Skeletal muscle cell (primary cell): ENCODE results near the gene DNAJB9.
A peak's percentile ranks its signal among the peaks of the same experiment; 100 is the strongest.

ENCODE experiments used
- DNase-seq: peaks from one replicate; pipeline ENCODE4 v3.0.0-alpha.2; 2010; ENCODE audit warnings: low read depth
- H3K4me3 ChIP-seq: 2 replicates; pipeline ENCODE4 v1.5.1; 2011; ENCODE audit warnings: low read depth, mild to moderate bottlenecking, control low read depth, low read length, moderate library complexity

DNAJB9 gene

DNA sequence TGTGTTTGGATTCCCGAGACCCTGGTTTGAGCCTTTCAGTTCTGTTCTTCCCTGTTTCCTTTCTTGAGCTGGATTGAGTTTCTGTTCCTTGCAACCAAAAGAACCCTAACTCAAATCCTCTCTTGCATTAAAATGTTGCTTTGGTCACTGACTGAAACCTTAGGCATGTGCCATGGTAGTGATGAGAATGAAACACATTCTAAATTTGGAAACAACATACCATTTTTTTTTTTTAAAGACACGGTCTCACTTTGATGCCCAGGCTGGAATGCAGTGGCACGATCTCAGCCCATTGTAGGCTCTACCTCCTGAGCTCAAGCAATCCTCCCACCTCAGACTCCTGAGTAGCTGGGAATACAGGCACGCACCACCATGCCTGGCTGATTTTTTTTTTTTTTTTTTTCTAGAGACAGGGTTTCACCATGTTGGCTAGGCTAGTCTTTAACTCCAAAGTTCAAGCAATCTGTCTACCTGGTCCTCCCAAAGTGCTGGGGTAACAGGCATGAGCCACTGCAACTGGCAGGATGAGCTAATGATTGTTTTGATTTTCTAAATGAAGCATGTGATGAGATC is 8.5 kb upstream of the DNAJB9 start:
- H3K4me3 ChIP-seq, result no peak overlapping the region
- no peak for DNase-seq

DNA sequence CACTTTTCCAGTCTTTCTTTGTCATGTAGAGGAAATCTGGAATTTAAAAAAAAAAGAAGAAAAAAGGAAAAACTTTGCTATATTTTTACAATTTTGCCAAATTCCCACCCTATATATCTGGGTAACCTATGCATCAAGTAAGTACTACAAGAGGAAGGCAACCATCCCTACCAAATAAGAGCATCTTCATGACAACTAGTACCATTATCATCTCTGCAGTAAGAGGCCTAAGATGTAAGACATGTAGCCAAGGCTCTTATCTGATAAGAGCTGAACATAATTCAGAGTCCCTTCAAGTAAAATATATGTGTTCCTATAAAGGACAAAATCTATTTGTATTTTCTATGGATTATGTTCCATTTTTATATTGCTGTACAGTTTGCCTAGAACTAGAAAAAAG is 3.7 kb upstream of the DNAJB9 start:
- DNase-seq, result no peak
- no peak overlapping the region for H3K4me3 ChIP-seq

DNA sequence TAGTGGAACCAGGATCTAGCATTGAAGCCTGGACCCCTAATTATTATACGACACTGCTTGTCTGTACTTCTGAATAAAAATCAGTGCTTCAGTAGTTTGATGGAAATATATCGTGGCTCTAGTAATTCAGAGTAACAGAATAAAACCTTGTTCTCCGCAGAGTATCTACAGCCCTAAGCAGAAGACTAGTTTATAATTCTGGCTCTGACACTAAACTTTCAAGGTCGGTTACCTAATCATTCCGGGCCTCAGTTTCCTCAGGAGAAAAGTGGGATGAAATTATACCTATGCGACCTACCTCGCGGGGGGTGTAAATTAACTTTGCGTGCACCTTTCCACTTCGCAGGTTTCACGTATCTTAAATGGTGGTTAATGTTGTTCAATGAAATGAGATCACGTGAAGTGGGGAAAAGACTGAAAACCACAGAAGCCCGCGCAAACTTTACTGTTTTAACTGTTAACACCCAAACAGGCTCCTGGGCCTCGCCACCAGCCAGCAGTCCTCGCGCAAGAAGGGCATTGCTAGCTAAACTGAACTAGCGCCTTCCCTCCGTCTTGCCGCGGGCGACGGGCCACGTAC is 783 bp upstream of the DNAJB9 start:
- H3K4me3 ChIP-seq, result peak overlapping the region; percentile 93
- DNase-seq, result no peak

DNA sequence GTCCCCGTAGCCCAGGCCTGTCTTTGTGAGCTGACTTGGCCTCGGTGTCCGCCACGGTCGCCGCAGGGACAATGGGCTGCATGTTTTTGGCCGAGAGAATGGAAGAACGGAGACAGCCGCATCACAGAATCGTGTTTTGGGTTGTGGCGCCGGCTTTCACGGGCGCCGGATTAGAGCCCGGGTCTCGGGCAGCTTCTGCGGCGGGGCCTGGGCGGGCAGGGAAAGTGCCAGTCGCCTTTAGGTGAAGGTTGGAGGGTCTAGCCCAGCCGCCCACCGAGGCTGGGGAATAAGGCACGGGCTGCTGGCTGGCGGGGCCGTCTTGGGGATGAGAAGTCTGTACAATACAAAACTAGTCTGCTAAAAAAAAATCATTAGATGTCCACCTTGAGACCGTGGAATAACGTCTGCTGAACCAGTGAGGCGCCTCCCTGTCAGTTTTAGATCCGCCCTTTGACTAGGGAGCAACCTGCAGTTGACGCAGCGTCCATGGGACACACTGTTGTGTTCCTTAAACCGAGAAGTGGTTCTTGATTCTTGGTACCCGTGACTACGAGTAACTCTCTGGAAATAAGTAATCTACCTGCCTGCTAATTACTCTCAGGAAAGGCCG is 577 bp downstream of the DNAJB9 start:
- peak; percentile 16 for DNase-seq
- H3K4me3 ChIP-seq, result peak overlapping the region; percentile 93

DNA sequence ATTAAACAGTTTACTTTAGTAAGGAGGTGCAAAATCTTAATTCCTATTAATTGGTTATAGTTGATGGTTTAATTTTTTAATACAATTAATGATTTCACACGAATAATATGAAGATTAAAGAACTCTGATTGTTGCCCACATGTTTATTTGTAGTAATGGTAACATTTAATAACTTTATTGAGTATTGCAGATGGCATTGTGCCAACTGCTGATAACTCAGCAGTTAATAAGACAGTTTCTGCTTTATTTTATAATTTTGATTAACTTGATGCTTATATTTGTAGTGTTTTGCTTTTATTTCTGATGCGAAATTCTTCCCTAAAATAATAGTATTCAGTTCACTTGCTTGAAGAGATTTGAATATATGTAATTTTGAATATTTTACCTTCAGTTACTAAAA is 2.8 kb downstream of the DNAJB9 start:
- DNase-seq, result no peak
- no peak overlapping the region for H3K4me3 ChIP-seq

DNA sequence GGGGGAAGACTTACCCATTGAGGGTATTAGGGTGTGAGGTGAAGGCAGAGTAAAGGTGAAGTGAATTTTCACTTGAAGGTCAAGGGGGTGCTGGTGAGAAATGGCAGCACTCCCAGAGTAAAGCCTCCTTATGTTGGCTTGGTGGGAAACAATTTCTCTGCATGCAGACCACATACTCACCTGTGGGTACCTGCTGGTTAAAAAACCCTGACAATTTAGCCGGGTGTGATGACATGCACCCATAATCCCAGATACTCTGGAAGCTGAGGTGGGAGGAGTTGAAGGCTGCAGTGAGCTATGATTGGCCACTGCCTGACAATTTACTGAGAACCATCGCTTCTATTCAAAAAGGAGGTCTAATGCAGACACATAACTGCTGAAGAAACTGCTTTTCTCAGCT is 5.5 kb downstream of the DNAJB9 start:
- DNase-seq, result no peak
- H3K4me3 ChIP-seq, result no peak overlapping the region

DNA sequence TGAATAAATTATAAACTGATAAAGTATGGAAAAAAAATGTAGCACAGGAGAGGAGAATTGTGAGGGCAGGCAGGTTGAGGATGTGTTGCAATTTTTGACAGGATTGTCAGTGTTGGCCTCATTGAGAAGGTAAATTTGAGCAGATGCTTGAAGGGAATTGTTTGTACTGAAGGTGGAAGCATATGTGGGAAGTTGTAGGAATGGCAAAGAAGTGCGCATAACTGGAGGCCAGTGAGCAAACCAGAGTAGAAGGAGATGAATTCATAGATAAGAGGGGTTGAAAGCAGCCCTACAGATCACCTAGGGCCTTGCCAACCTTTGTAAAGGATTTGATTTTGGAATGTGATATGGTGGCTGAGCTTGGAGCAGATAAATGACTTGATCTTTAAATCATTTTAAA is 6.4 kb downstream of the DNAJB9 start:
- no peak overlapping the region for H3K4me3 ChIP-seq
- DNase-seq, result no peak

DNA sequence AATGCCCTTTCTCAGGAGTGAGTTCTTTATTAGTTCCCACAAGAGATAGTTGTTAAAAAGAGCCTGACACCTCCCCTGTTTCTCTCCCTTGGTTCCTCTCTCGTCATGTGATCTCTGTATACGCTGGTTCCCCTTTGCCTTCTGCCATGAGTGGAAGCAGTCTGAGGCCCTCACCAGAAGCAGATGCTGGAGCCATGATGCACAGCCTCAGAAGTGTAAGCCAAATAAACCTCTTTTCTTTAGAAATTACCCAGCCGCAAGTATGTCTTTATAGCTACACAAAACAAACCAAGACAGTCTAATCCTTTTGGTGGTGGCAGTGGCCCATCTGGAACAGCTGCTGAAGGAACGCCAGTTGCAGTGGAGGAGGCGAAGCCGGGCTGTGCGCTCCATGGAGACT is 9.3 kb downstream of the DNAJB9 start:
- H3K4me3 ChIP-seq, result no peak overlapping the region
- no peak for DNase-seq

DNA sequence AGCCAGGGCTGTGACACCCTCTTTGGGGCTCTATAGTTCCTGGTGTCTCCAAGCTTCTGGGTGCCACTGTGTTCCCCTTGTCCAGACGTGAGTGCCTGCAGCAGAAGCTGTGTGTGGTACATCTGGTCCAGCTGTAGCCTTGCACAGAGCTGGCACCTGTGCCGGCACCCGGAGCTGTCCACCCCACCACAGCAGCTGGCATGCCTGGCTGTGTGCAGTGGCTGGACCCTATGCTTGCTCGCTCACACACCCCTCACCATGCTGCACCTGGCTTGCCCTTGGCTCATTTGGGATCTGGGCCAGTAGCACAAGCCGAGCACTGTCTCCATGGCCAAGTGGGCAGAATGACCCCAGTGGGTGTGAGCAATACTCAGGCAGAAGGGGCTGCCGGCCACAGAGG is 10.6 kb downstream of the DNAJB9 start:
- DNase-seq, result no peak
- H3K4me3 ChIP-seq, result no peak overlapping the region

DNA sequence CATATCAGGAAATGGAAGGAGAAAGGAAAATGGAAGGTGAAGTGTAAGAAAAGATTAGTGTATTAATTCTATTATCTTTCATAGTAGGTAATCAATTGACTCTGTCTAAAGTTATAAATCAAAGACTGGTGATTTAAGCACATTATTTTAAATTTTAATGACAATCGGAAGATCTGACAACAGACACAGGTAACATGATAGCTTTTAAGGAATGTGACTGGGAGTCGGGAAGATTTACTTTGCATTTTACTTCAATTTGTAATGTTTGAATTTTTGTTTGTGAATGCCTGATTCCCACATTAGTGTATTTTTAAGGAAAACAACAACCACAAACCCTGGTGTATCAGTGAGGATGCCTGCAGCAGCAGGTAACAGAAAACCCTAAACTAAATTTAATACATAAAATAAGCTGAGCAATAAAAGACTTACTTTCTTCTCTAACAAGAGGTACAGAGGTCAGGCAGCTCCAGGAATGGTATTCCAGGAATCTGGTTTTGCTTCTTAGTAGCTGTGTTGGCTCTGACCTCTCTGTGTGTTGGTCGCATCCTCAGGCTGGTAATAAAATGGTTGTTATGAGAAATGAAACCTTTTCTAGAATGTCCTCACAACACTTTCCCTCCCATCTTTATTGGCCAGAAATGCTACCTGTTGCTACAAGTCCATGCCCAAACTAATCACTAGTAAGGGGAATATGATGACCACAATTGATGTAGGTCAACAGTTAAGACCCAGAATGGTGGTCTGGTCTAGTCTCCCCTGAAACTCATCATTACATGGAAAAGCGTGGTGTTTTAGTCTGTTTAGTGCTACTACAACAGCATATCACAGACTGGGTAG is 12.2 kb downstream of the DNAJB9 start:
- no peak for DNase-seq
- H3K4me3 ChIP-seq, result no peak overlapping the region

DNA sequence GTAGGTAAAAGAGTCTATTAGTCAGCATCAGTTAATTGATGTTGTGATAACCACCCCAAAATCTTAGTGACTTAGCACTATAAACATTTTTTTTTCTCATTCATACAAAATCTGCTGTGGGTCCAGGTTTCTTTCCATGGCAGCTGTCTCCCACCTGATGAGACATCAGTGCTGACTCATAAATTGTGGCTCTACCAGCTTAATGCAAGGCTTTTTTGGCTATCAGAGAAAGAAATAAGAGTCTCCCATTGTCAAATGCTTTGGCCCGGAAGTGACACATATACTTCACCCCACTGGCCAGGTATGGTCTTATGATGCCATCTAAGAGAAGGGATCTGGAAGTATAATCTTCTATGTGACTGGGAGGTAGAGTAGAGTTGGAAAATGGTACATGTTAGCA is 14.5 kb downstream of the DNAJB9 start:
- no peak for DNase-seq
- H3K4me3 ChIP-seq, result no peak overlapping the region

DNA sequence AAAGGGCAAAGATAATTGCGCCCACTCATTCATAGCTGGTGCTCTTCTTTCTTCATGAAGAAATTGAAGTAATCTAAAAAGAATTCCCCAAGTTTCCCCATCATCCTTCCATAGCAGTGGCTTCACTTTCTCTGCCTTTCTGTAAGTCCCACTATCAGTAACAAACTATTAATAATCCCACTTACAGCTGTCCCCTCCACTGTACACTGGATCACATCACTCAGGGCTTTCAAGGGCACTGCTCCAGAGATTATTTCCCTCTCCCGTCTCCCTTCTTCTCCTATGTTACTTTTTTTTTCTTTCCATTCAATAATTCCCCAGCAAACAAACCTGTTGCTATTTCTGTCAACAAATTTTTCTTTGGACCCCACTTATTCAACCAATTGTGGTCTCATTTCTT is 16.2 kb downstream of the DNAJB9 start:
- no peak overlapping the region for H3K4me3 ChIP-seq
- DNase-seq, result no peak

DNA sequence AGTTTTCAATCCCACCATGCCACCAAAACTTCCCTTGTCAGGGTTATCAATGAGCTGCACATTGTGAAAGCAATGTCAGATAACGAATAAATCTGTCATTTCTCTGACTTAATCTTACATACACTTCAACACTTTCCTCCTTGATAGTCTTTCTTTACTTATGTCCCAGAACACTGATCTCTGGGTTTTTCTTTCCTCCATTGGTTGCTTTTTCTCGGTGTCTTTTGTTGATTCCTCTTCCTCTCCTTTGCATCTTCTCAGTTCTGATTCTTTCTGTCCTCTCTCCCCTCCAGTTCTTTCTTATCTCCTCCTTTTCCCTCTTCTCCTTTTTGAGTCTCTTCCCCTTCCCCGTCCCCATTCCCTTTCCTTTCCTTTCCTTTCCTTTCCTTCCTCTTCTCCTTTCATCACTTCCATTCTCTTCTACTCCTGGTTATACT is 16.6 kb downstream of the DNAJB9 start:
- no peak overlapping the region for H3K4me3 ChIP-seq
- DNase-seq, result no peak

DNA sequence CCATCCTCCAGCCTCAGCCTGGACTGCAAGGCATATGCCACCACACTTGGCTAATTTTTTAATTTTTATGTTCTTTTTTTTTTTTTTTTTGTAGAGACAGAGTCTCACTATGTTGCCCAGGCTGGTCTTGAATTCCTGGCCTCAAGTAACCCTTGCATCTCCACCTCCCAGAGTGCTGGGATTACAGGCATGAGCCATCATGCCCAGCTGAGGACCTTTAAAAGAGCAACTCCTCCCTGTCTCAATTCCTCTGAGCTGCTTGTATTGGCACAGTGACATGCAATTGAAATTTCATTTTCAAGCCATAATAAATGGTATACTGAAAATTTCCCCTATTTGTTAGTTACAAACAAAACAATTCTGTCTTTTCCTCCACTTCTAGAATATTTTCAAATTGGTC is 19.5 kb downstream of the DNAJB9 start:
- DNase-seq, result no peak
- H3K4me3 ChIP-seq, result no peak overlapping the region

DNA sequence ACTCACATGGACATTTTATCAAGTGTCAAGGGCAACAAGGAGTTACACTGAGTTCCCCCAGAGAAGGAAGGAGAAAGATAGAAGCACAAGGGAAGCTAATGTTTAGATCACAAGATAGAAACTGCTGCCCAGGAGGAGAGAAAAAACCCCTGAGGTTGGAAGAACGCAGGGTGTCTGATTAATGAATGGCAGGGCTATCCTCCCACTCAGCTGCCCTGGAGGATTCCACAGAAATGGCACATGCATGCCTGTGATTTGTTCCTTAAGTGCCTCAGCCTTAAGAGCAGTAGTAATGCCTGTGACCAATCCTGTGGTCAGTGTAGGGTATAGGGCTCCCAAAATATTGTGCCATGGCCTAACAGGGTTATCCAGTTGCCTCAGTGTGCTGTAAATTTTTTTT is 20.2 kb downstream of the DNAJB9 start:
- H3K4me3 ChIP-seq, result no peak overlapping the region
- no peak for DNase-seq

DNA sequence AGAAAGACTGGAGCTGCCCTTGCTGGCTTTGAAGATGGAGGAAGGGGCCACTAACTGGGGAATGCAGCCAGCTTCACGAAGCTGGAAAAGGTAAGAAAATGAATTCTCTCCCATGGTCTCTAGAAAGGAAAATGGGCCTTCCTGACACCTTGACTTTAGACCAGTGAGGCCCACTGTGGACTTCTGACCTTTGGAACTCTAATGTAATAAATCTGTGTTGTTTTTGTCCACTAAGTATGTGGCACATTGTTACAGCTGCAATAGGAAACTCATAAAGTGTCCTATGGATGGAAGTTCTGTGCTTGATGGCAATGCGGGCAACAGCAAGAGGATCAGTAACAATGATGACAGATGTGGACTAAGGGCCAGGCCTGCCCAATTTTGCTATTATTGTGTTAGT is 20.9 kb downstream of the DNAJB9 start:
- DNase-seq, result no peak
- no peak overlapping the region for H3K4me3 ChIP-seq

DNA sequence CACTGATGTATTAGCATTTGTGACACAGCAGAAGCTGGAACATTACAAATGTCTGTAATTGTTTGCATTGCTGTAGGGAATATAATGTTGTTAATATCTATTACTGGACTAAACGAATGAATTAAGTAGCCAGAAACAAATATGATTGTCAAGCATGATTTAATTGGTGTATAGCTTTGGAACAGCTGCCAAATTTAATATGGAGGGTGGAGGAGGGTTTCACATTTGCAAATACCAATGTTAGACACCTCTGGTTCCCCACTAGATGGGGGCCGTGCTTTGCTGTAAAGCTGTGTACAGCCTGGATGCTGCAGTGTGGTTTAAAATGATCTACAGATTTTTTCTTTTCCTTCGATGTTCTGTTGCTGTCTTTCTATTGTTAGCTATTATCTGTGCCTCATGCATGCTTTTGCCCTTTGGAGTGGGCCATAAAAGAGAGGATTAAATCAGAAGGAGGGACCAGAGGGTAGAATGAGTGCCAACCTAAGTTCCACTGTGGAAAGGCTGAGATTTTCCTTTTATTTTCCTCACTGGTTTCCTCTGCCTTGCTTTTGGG is 23.1 kb downstream of the DNAJB9 start:
- no peak overlapping the region for H3K4me3 ChIP-seq
- no peak for DNase-seq

DNA sequence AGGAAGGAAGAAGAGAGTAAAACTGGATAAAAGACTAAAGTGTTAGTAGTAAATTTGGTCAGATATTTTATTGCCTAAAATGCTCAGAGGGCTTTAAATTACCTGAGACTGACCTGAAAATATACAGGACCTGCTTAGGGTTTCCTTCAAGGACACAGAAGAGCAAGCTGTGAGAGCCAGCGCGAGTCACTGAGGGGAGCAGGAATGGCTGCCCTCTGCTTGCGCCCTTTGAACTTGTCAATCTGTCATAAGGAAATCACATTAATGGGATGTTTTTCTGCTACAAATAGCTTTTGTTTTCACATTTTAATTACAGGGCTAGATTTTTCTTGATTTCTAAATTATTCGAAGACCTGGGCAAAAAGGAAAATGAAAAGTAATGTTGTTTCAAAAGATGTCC is 26.9 kb downstream of the DNAJB9 start:
- no peak overlapping the region for H3K4me3 ChIP-seq
- no peak for DNase-seq

DNA sequence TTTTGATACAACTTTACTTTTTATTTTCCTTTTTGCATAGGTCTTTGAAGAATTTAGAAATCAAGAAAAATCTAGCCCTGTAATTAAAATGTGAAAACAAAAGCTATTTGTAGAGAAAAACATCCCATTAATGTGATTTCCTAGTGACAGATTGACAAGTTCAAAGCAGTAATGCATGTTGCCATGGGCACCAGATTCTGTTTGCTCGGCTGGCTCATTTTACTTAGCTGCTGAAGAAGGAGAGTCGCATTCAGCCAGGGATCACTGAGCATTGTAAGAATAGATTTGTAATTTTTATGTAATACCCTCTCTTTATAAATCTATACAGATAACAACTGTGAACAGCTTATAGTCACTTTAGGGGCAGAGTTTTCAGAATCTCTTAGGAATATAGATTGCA is 28.5 kb downstream of the DNAJB9 start:
- DNase-seq, result no peak
- H3K4me3 ChIP-seq, result no peak overlapping the region

DNA sequence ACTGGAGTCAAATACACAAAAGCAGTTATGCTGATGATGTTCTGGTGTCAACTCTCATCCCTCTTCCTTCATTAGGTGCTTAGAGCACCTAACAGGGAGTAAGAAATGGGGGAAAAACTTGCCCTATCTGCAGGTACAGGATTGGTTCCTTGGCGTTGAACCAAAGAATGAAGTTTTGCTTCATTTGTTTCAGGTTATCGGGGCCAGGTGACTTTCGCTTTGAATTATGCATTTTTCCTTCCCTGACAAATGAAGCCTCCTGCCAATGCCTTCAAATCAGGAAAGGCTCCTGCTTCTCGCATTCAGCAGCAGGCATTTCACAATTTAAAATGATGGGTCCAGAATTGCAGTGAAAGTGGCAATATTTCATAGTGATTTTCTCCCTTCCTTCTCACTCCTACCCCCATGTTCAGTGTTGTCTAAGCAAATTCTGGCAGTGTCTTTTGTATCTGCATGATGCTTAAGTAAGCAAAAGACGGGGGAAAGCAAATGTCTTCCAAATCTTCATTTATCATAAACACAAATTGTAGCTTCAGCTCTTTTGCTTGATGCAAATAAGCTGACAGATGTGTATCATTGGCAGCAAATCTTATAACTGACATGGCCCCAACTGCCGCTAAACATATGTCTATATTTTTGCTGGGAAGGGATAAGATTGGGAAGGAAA is 29.4 kb downstream of the DNAJB9 start:
- no peak overlapping the region for H3K4me3 ChIP-seq
- no peak for DNase-seq
